GM18498 (cell line): Measurements from ENCODE around the gene SLC13A3.
"Not testable (repeated sequence)": the region's sequence is repeated elsewhere in the genome, so short reads cannot be mapped to it uniquely, and the experiment has no call there.

Experiments
- ATAC-seq: cut with Tn5 transposase; IDR thresholded peaks from one replicate; pipeline ENCODE4 v1.9.1; 2021; ENCODE audit warnings: mild to moderate bottlenecking, moderate library complexity; ENCODE audit not compliant: unreplicated experiment

The SLC13A3 gene

DNA sequence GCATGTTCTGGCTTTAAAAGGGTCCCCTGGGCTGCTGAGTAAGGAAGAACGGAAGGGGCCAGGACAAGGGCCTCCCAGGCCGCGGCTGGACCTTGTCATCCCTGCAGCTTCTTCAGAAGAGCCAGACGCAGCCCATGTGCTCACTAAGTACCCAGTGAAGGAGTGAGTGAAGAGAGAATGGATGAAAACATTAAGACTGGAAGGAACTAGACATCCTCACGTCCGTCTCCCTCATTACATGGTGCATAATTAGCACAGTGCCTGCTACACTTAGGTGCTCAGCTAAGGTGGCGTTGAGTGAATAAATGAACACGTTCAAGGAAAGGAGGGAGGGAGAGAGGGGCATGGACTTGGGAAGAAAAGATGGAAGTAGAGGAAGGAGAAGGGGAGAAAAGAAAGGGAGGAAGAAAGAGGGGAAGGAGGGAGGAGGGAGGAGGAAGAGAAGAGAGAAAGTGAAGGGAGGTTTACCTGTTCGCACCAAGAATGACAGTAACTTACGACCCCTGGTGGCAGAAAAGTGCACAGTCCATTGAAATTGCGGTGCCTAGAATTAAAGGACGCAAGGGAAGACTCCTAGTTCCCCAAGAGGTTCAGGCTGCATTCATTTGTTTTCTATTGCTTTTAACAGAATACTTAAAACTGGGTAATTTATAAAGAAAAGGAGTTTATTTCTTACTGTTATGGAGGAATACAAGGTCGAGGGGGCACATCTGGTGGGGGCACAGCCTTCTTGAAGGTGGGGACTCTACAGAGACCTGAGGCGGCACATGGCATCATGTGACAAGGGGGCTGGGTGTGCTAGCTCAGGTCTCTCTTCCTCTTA lies 30.0 kb upstream of the SLC13A3 start:
- peak; percentile 50 for ATAC-seq

DNA sequence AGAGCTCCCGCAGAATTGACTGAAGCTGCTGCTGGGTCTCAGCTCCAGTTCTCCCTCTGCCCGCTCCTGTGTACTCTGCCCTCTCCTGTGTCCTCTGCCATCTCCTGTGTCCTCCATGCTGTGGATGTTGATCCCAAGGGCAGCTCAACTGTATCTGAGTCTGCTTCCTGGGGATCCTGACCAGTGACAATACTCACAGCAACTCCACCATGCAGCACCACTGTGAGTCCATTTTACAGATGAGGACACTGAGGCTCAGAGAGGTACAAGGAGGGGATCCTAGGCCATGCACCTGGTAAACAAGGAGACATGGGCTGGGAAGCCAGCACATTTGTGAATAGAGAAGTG lies 29.4 kb upstream of the SLC13A3 start:
- ATAC-seq, result no peak

GRCh38 chr20:46678516-46678915 lies 27.3 kb upstream of the SLC13A3 start:
- no peak for ATAC-seq

DNA sequence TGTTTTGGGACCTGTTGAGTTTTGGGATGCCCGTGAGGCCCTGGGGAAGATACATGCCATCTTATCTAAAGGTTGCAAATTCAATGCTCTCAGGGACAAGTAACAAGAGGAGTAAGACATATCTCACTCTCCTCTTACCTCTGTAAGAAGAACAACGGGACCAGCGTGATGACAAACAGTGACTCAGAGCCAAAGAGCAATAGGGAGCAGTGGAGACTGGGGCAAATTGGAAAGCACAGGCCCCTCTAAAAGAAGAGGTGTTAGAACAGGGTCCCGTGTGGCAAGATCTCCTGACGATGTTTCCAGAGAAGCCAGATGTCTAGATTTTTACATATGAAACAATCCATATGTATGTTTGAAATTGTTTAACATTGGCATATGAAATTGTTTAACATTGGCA lies 26.3 kb upstream of the SLC13A3 start:
- ATAC-seq, result no peak

DNA sequence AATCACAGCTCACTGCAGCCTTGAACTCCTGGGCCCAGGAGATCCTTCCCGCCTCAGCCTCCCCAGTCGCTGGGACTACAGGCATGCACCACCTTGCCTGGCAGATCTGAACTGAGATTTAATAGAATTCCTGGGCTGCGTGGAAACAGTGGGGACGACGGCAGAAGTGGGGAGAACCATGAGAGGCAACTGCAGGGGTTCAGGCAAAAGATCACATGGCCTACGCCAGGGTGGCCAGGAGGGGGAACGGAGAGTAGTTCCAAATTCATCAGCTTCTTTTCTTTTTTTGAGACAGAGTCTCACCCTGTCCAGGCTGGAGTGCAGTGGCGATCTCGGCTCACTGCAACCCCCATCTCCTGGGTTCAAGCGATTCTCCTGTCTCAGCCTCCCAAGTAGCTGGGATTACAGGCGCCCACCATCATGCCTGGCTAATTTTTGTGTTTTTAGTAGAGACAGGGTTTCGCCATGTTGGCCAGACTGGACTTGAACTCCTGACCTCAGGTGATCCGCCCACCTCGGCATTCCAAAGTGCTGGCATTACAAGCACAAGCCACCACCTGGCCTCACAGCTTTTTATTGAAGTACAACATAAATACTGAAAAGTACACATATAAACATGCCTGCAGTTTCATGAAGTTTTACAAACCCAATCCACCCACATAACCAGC lies 25.5 kb upstream of the SLC13A3 start:
- ATAC-seq, result not testable (repeated sequence)

DNA sequence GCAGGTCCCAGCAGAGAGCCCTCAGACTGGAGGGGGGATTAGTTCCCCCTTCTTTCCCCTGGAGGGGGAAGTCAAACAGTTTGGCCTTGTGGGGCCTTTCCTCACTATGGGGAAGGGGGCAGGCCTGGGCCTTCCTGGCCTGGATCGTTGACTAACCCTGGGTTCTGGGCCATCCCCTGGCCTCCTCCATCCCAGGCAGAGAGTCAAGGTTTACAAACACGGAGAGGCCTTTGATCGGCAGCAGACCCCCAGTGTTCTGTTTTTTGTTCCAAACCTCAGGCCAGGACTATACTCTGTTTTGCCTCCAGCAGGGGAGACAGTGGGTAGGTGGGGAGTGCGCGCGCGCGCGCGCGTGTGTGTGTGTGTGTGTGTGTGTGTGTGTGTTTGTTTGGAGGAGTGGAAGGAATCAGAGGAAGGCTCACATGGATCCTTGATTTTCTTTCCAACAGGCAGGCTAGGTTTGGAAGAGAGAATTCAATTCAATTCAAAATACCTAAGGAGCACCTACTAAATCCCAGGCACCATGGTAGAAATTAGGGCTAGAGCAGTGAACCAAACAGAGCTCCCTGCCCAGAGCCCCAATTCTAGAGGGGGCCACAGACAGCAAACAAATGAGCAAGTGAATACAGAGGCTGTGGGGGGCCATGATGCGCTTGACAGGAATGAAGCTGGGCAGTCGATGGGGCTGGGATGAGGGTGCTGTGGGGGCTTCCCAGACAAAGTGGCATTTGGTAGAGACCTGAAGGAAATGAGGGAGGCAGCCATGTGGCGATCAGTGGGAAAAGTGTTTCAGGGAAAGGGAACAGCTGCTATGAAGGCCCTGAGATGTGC lies 23.2 kb upstream of the SLC13A3 start:
- no peak for ATAC-seq

- no peak for ATAC-seq
Observed at GRCh38 chr20:46673394-46674252, 22.4 kb upstream of the SLC13A3 start.

- no peak for ATAC-seq
Observed at GRCh38 chr20:46672543-46673148, 21.4 kb upstream of the SLC13A3 start.

GRCh38 chr20:46671866-46672542 lies 20.7 kb upstream of the SLC13A3 start:
- ATAC-seq, result no peak

- ATAC-seq, result no peak
Observed at GRCh38 chr20:46670585-46671584, 19.6 kb upstream of the SLC13A3 start.

GRCh38 chr20:46670228-46670584 lies 18.9 kb upstream of the SLC13A3 start:
- ATAC-seq, result no peak

DNA sequence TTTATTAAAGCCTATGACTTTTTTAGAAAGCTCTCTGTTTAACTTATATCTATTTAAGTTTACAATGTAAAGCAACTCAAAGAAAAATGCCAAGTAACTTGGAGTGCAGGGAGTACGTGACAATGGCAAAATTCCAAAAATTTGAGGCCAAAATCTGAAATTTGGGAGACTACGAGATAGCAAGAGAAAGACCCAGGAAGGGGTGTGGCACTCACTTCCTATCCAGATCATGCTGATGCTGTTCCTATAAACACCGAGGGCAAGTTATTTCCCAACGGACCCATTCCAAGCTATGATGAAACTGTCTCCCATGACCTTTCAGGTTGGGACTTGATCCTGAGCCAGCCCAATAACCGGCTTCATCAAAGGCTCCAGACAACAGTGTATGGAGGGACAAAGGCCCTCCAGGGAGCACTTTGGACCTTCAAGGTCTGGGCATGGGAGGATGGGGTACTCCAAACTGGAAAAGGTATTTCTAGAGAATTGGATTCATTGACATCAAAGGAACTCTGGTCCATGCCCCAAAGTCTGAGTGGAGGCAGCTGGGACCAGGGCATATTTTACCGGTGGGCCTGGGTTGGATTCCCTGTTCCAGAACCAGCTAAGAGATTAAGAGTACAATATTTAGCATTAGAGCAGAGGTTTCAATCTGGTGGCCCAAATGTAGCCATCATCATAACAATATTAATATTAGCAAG lies 15.7 kb upstream of the SLC13A3 start:
- no peak for ATAC-seq

DNA sequence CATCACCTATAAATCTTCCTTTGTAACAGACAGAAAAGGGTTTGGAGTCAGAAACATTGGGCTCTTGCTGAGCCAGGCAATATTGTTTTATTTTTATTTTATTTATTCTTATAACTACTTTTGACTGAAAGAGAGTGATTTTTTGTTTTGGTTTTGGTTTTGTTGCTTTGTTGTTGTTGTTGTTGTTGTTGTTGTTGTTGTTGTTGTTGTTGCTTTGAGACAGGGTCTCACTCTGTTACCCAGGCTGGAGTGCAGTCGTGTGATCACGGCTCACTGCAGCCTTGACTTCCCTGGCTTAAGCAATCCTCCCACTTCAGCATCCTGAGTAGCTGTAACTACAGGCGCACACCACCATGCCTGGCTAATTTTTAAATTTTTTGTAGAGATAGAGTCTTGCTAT lies 15.0 kb upstream of the SLC13A3 start:
- no peak for ATAC-seq

DNA sequence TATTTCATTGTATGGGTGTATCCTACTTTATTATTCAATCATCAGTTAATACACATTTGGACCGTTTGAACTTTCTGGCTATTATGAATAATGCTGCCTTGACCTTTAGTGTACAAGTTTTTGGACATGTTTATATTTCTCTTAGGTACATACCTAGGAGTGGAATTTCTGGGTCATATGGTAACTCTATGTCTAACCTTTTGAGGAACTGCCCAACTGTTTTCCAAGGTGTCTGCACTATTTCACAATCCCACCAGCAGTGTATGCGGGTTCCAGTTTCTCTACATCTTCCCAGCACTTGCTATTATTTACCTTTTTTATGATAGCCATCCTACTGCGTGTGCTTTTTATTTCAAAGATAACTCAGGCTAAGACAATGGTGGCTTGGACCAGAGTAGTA lies 14.3 kb upstream of the SLC13A3 start:
- ATAC-seq, result no peak

- no peak for ATAC-seq
Observed at GRCh38 chr20:46663531-46663930, 12.3 kb upstream of the SLC13A3 start.

DNA sequence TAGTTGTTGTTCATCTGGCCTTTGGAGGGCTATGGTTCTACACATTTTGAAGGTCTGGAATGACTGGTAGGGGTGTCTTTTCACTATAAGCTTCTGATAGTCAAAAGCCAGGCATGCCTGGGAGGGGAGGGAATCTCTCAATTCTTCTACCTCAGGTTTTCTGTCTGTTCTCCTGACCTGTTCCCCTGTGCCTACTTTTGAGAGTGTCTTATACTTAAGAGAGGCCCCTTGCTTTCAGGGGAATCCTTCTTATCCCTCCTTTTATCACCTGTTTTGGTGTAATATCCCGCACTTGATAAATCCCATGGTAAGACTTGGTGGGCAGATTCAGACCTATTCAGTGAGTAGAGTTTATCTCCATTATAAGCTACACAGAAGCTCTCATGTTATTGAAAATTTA lies 10.4 kb upstream of the SLC13A3 start:
- no peak for ATAC-seq

GRCh38 chr20:46660487-46660886 lies 9.2 kb upstream of the SLC13A3 start:
- no peak for ATAC-seq

DNA sequence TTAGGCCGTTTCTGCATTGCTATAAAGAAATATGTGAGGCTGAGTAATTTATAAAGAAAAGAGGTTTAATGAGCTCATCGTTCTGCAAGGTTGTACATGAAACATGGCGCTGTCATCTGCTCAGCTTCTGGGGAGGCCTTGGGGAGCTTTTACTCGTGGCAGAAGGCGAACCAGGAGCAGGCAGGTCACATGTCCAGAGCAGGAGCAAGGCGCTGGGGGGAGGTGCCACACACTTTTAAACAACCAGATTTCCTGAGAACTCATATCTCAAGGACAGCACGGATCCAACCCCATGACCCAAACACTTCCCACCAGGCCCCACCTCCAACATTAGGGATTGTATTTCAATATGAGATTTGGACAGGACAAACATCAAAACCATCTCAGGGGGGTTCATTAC lies 6.4 kb upstream of the SLC13A3 start:
- ATAC-seq, result no peak
